GM10248 (cell line): Measurements from ENCODE around the gene UBR4.
"Not testable (repeated sequence)": the region's sequence is repeated elsewhere in the genome, so short reads cannot be mapped to it uniquely, and the experiment has no call there.

Experiments
- CTCF ChIA-PET: fragments of 300-600 bp; sonication (Branson Sonifier 250); formaldehyde crosslinking; extraction: SDS; loops from one replicate; lab custom pipeline; 2021; ENCODE audit warnings: antibody characterized with exemption; lab: Yijun Ruan, JAX
- POLR2A ChIA-PET: fragments of 350-650 bp; sonication (Branson Sonifier 250); formaldehyde crosslinking; extraction: SDS; loops from one replicate; lab custom pipeline; 2020; ENCODE audit warnings: antibody characterized with exemption; lab: Yijun Ruan, JAX
- DNase-seq: peaks from one replicate; pipeline ENCODE4 v3.0.0; 2012; ENCODE audit errors: extremely low spot score
- CTCF ChIP-seq: IDR thresholded peaks from 2 replicates; pipeline ENCODE4 v1.5.1; 2012; ENCODE audit warnings: mild to moderate bottlenecking, low read depth; ENCODE audit errors: extremely low read depth, missing control alignments, control extremely low read depth

Gene UBR4

GRCh38 chr1:19209990-19210771, at the start of gene UBR4:
UBR4 (minus strand) TSS chr1:19210266; CDS start chr1:19210248, 18 bp downstream.
- POLR2A ChIA-PET: no interaction called here
- TF ChIP-seq CTCF: no peak
- CTCF ChIA-PET: interaction anchor here (1.0 to 1.9 kb wide), 6 partner anchors 10 to 441 kb away, joined by 3 to 6 read pairs (median 4); no protein-coding TSS in a partner anchor
- DNase-seq: peak; percentile 94

- no peak for DNase-seq
- CTCF ChIA-PET: interaction anchor here (1.3 to 1.6 kb wide), 2 partner anchors 11 to 16 kb away, joined by 3 read pairs; no protein-coding TSS in a partner anchor
- POLR2A ChIA-PET: no interaction called here
- TF ChIP-seq CTCF: no peak
Observed at GRCh38 chr1:19258353-19258752, 48.3 kb upstream of the UBR4 start.

GRCh38 chr1:19257178-19257914, 47.3 kb upstream of the UBR4 start:
- ChIA-PET POLR2A (interaction anchor here (1.2 kb wide), 1 partner anchor 31 kb away, joined by 3 read pairs; the partner anchor contains the start of gene AKR7A3), CTCF (interaction anchor here (0.9 to 1.6 kb wide), 4 partner anchors 10 to 17 kb away, joined by 3 read pairs; no protein-coding TSS in a partner anchor)

GRCh38 chr1:19256301-19256700, 46.2 kb upstream of the UBR4 start:
- POLR2A ChIA-PET: not testable (repeated sequence)
- CTCF ChIA-PET: interaction anchor here (0.9 to 1.4 kb wide), 3 partner anchors 9 to 406 kb away, joined by 3 read pairs; no protein-coding TSS in a partner anchor

More at GRCh38 chr1:19257178-19257914, 47.3 kb upstream of the UBR4 start:
- no peak for TF ChIP-seq CTCF
- peak; percentile 18 for DNase-seq

GRCh38 chr1:19255288-19255687, 45.2 kb upstream of the UBR4 start:
- no peak for DNase-seq
- CTCF ChIA-PET: interaction anchor here (1.4 to 1.5 kb wide), 2 partner anchors 14 to 407 kb away, joined by 3 to 9 read pairs; no protein-coding TSS in a partner anchor
- POLR2A ChIA-PET: interaction anchor here (0.6 to 0.8 kb wide), 3 partner anchors 10 to 1718 kb away, joined by 3 to 6 read pairs (median 4); no protein-coding TSS in a partner anchor
- TF ChIP-seq CTCF: no peak

More at GRCh38 chr1:19256301-19256700, 46.2 kb upstream of the UBR4 start:
- DNase-seq: not testable (repeated sequence)

GRCh38 chr1:19254416-19254815, 44.4 kb upstream of the UBR4 start:
- no peak for TF ChIP-seq CTCF
- DNase-seq: no peak
- CTCF ChIA-PET: interaction anchor here (0.9 to 1.5 kb wide), 2 partner anchors 13 to 398 kb away, joined by 3 to 9 read pairs; no protein-coding TSS in a partner anchor
- POLR2A ChIA-PET: interaction anchor here (0.8 kb wide), 1 partner anchor 1717 kb away, joined by 6 read pairs; no protein-coding TSS in a partner anchor
